Right lobe of liver (tissue), 6 donors: ENCODE results near the gene ARHGEF37. TPM values are rescaled to one million over a fixed set of nuclear protein-coding genes. Genes with fewer than 3 reads are reported as not detected.
"Not testable (repeated sequence)": the region's sequence is repeated elsewhere in the genome, so short reads cannot be mapped to it uniquely, and the experiment has no call there.

Source experiments
- ATAC-seq, 4 donors: fragments of 200-7000 bp; cut with Tn5 transposase; one replicate each; pipeline ENCODE4 v1.9.1; 2020; ENCODE audit warnings: mild to moderate bottlenecking in 4 of 4, moderate library complexity in 4 of 4
- DNase-seq, 3 donors: peaks; one replicate each; pipeline ENCODE4 v3.0.0-alpha.2; 2020
- H3K27ac ChIP-seq, 3 donors: fragments of 200-600 bp; one replicate each; pipeline ENCODE4 v1.8.0; 2022
- H3K27me3 ChIP-seq, 2 donors: fragments of 200-600 bp; one replicate each; pipeline ENCODE4 v1.8.0; 2022
- H3K36me3 ChIP-seq, 4 donors: fragments of 200-600 bp; sonication (generic) in 1 of 4; one replicate each; pipeline versions ENCODE4 v1.5.1 to v1.8.0; 2017 to 2022; ENCODE audit warnings: control low read depth in 1 of 4
- H3K4me1 ChIP-seq, 4 donors: fragments of 200-600 bp; sonication (generic) in 1 of 4; one replicate each; pipeline versions ENCODE4 v1.5.1 to v1.8.0; 2017 to 2022; ENCODE audit warnings: control low read depth in 1 of 4
- H3K4me3 ChIP-seq, 3 donors: fragments of 200-600 bp; one replicate each; pipeline ENCODE4 v1.8.0; 2022
- H3K9me3 ChIP-seq, 4 donors: fragments of 200-600 bp; sonication (generic) in 1 of 4; one replicate each; pipeline versions ENCODE4 v1.5.1 to v1.8.0; 2017 to 2022; ENCODE audit warnings: control low read depth in 1 of 4
- POLR2A ChIP-seq: fragments of 450-650 bp; IDR thresholded peaks from one replicate; pipeline ENCODE4 v1.6.1; 2017; ENCODE audit warnings: antibody characterized with exemption, mild to moderate bottlenecking
- WGBS: methylation state at CpG from one replicate; pipeline ENCODE4 v1.1.6; 2018; ENCODE audit warnings: low coverage, low lambda C conversion rate; ENCODE audit not compliant: insufficient coverage; ENCODE audit errors: missing lambda C conversion rate; 5-methylcytosine and 5-hydroxymethylcytosine counted together
- intact Hi-C, 2 donors: fragments of 100-400 bp; cut with DNase I; formaldehyde crosslinking; loops; one replicate each; pipeline versions ENCODE4 v1.11.2 to v1.14.1; 2022
- long read RNA-seq: library from polyadenylated mRNA; unstranded; transcript quantifications from one replicate; pipeline ENCODE4 v2.0.0, GENCODE V29; 2019
- total RNA-seq, 6 experiments: library from RNA; depleted of rRNA in 2 of 6; stranded (reverse); fragments of >200 nt in 2 of 6; fragmentation: NEBNext Ultra II Directional in 3 of 6; extraction: Animal tissue kit (Norgen Biotek cat#: 25700) in 3 of 6; gene quantifications; one replicate each; pipeline versions ENCODE4 v1.1.0 to v1.2.4, GENCODE V29; 2016 to 2023
- TF ChIP-seq, protein P1 (sequence below), 4 donors: fragments of 200-600 bp in 3 of 4; fragments of 450-650 bp in 1 of 4; IDR thresholded peaks; one replicate each; pipeline versions ENCODE4 v1.5.1 to v1.8.0; 2016 to 2022; ENCODE audit warnings: antibody characterized with exemption in 4 of 4, mild to moderate bottlenecking in 2 of 4
- donor health status: DM: no; HTN: yes; CAD: no.
- donor health status: DM: no; HTN: no; CAD: no.
- donor health status: DM: no; HTN: no; CAD: no.
- donor health status: DM: no; HTN: yes; CAD: no.
- donor health status: DM: no; HTN: yes; CAD: no.

Gene ARHGEF37
- total RNA-seq: 1 to 10 TPM; 1.6 to 7.3 (median 2.1) TPM
- long read RNA-seq: 0 reads

DNA sequence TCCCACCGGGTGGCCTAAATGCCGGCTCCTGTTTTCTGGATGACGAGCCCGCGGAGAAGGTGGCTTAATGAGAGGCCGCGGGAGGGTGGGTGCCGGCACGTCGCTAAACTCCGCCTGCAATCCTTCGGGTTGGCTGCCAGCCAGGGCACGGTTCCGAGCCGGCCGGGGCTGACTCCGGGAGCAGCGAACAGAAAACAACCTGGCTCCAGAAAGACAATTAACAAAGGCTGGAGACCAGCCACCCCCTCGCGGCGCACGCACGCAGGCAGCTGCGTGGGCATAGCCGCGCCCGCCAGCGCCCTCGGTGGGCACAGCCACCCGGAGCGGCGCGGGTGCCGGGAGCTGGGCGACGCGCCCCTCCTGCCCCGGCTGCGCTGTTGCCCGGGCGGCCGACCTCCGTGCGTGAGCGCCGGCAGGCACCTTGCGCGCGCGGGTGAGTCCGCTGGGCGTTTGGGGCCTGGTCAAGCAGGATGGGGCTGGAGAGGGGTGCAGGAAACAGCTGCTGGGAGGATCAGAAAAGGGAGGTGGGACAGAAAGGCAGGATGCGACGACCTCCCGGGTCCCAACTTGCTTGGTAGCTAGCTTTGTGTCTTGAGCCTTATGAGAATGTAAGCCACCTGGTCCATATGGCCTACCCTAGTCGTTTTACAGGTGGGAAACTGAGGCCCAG, at the start of gene ARHGEF37:
Gene ARHGEF37, plus strand, starts transcription at position 307 of the 670 bp plus-strand sequence. CDS start 16,272 bp downstream, outside the sequence.
- TF ChIP-seq POLR2A: peak; percentile 30
- TF ChIP-seq, protein P1, sequence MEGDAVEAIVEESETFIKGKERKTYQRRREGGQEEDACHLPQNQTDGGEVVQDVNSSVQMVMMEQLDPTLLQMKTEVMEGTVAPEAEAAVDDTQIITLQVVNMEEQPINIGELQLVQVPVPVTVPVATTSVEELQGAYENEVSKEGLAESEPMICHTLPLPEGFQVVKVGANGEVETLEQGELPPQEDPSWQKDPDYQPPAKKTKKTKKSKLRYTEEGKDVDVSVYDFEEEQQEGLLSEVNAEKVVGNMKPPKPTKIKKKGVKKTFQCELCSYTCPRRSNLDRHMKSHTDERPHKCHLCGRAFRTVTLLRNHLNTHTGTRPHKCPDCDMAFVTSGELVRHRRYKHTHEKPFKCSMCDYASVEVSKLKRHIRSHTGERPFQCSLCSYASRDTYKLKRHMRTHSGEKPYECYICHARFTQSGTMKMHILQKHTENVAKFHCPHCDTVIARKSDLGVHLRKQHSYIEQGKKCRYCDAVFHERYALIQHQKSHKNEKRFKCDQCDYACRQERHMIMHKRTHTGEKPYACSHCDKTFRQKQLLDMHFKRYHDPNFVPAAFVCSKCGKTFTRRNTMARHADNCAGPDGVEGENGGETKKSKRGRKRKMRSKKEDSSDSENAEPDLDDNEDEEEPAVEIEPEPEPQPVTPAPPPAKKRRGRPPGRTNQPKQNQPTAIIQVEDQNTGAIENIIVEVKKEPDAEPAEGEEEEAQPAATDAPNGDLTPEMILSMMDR (IDR thresholded peaks at IDR 0.05): no peak
- DNase-seq (peak; percentile 89 to 93 (median 90)), ATAC-seq (peak; percentile 70 to 84 (median 76))
- H3K36me3 ChIP-seq: no peaks in the 10 kb centered on the region
- peak within 1 kb of the TSS; percentile 60 to 71 (median 60) for H3K4me3 ChIP-seq
- H3K9me3 ChIP-seq: no peaks in the 10 kb centered on the region
- intact Hi-C loops: no loop called here
- H3K4me1 ChIP-seq: peaks cover 0 to 33% (median 12%) of the 10 kb centered on the region in 4 donors
- no peaks in the 10 kb centered on the region for H3K27me3 ChIP-seq
- under 1% methylated on average over 39 of the region's 56 CpGs for WGBS
- peak within 1 kb of the TSS; percentile 39 to 71 (median 59) for H3K27ac ChIP-seq

- intact Hi-C loops: no loop called here
- H3K27ac ChIP-seq: no peak overlapping the region
- peaks cover 0 to 8% (median 0%) of the 10 kb centered on the region in 4 donors for H3K36me3 ChIP-seq
- ATAC-seq (no peak), DNase-seq (no peak)
- no peaks in the 10 kb centered on the region for H3K9me3 ChIP-seq
- no peaks in the 10 kb centered on the region for H3K27me3 ChIP-seq
- peaks cover 0 to 33% (median 11%) of the 10 kb centered on the region in 4 donors for H3K4me1 ChIP-seq
- WGBS: 85% methylated on average over 4 of the region's 7 CpGs
- TF ChIP-seq, protein P1 (IDR thresholded peaks at IDR 0.05): no peak
- TF ChIP-seq POLR2A: no peak
- no peak overlapping the region for H3K4me3 ChIP-seq
Observed at GRCh38 chr5:149532413-149532812, 48.9 kb upstream of the ARHGEF37 start.

GRCh38 chr5:149535787-149536186, 45.5 kb upstream of the ARHGEF37 start:
- ATAC-seq, H3K4me3 ChIP-seq, DNase-seq, intact Hi-C loops, H3K27ac ChIP-seq, H3K27me3 ChIP-seq, H3K9me3 ChIP-seq: not testable (repeated sequence)
- Histone ChIP-seq H3K4me1 (peaks cover 0 to 36% (median 0%) of the 10 kb centered on the region in 4 donors), H3K36me3 (peaks cover 0 to 19% (median 2%) of the 10 kb centered on the region in 4 donors)
- 80% methylated on average over 5 of the region's 6 CpGs for WGBS

- Histone ChIP-seq H3K4me1 (peaks cover 0 to 38% (median 0%) of the 10 kb centered on the region in 4 donors), H3K9me3 (no peaks in the 10 kb centered on the region), H3K4me3 (no peak overlapping the region), H3K27ac (no peak overlapping the region), H3K27me3 (no peaks in the 10 kb centered on the region), H3K36me3 (peaks cover 0 to 19% (median 2%) of the 10 kb centered on the region in 4 donors)
- intact Hi-C loops: no loop called here
- DNase-seq (no peak), ATAC-seq (no peak)
- TF ChIP-seq POLR2A: no peak
- TF ChIP-seq, protein P1 (IDR thresholded peaks at IDR 0.05): no peak
- WGBS: 36% methylated on average over 1 of the region's 1 CpG
Observed at GRCh38 chr5:149537374-149537975, 43.8 kb upstream of the ARHGEF37 start.

- Histone ChIP-seq H3K9me3 (no peaks in the 10 kb centered on the region), H3K27ac (no peak overlapping the region), H3K4me3 (no peak overlapping the region), H3K27me3 (no peaks in the 10 kb centered on the region), H3K36me3 (peaks cover 0 to 34% (median 2%) of the 10 kb centered on the region in 4 donors), H3K4me1 (peaks cover 0 to 58% (median 5%) of the 10 kb centered on the region in 4 donors)
- intact Hi-C loops: no loop called here
- 62% methylated on average over 3 of the region's 3 CpGs for WGBS
- ATAC-seq: no peak
- TF ChIP-seq POLR2A: no peak
- TF ChIP-seq, protein P1 (IDR thresholded peaks at IDR 0.05): no peak
- no peak for DNase-seq
Observed at GRCh38 chr5:149540089-149540488, 41.2 kb upstream of the ARHGEF37 start.
